ENCODE measurements around the gene XPA.
"Not testable (repeated sequence)": the region's sequence is repeated elsewhere in the genome, so short reads cannot be mapped to it uniquely, and the experiment has no call there.

XPA gene

GRCh38 chr9:97703437-97704344 is 6.6 kb upstream of the XPA start:
- no peak for DNase-seq (ENCODE audit: low read depth in 2 of 2, low spot score in 1 of 2)

- DNase-seq (ENCODE audit: low read depth in 2 of 2, low spot score in 1 of 2): not testable (repeated sequence)
These were observed 2.7 kb upstream of the XPA start for GRCh38 chr9:97699824-97700223.

GRCh38 chr9:97699281-97699680 is 2.1 kb upstream of the XPA start:
- not testable (repeated sequence) for DNase-seq (ENCODE audit: low read depth in 2 of 2, low spot score in 1 of 2)

GRCh38 chr9:97698865-97699264 is 1.7 kb upstream of the XPA start:
- no peak for DNase-seq (ENCODE audit: low read depth in 2 of 2, low spot score in 1 of 2)

GRCh38 chr9:97697837-97698236 is 697 bp upstream of the XPA start:
- DNase-seq (ENCODE audit: low read depth in 2 of 2, low spot score in 1 of 2): no peak

GRCh38 chr9:97695995-97696802 is 941 bp downstream of the XPA start:
- no peak for DNase-seq (ENCODE audit: low read depth in 2 of 2, low spot score in 1 of 2)

- DNase-seq (ENCODE audit: low read depth in 2 of 2, low spot score in 1 of 2): no peak
These were observed 1.8 kb downstream of the XPA start for GRCh38 chr9:97695390-97695789.

GRCh38 chr9:97694769-97695168 is 2.4 kb downstream of the XPA start:
- DNase-seq (ENCODE audit: low read depth in 2 of 2, low spot score in 1 of 2): no peak

GRCh38 chr9:97689401-97690180 is 7.5 kb downstream of the XPA start:
- no peak for DNase-seq (ENCODE audit: low read depth in 2 of 2, low spot score in 1 of 2)

GRCh38 chr9:97688654-97689053 is 8.5 kb downstream of the XPA start:
- no peak for DNase-seq (ENCODE audit: low read depth in 2 of 2, low spot score in 1 of 2)

GRCh38 chr9:97682242-97682641 is 14.9 kb downstream of the XPA start:
- DNase-seq (ENCODE audit: low read depth in 2 of 2, low spot score in 1 of 2): no peak

- DNase-seq (ENCODE audit: low read depth in 2 of 2, low spot score in 1 of 2): no peak
These were observed 21.5 kb downstream of the XPA start for GRCh38 chr9:97675655-97676054.

- DNase-seq (ENCODE audit: low read depth in 2 of 2, low spot score in 1 of 2): no peak
These were observed 23.2 kb downstream of the XPA start for GRCh38 chr9:97673922-97674321.

GRCh38 chr9:97672403-97672802 is 24.7 kb downstream of the XPA start:
- DNase-seq (ENCODE audit: low read depth in 2 of 2, low spot score in 1 of 2): no peak

- no peak for DNase-seq (ENCODE audit: low read depth in 2 of 2, low spot score in 1 of 2)
These were observed 26.6 kb downstream of the XPA start for GRCh38 chr9:97670586-97670985.

GRCh38 chr9:97668485-97668884 is 28.7 kb downstream of the XPA start:
- DNase-seq (ENCODE audit: low read depth in 2 of 2, low spot score in 1 of 2): no peak

GRCh38 chr9:97666907-97667686 is 30.0 kb downstream of the XPA start:
- no peak for DNase-seq (ENCODE audit: low read depth in 2 of 2, low spot score in 1 of 2)

- DNase-seq (ENCODE audit: low read depth in 2 of 2, low spot score in 1 of 2): no peak
These were observed 31.4 kb downstream of the XPA start for GRCh38 chr9:97665742-97666141.

- no peak for DNase-seq (ENCODE audit: low read depth in 2 of 2, low spot score in 1 of 2)
These were observed 36.3 kb downstream of the XPA start for GRCh38 chr9:97660847-97661246.

GRCh38 chr9:97660340-97660739 is 36.8 kb downstream of the XPA start:
- DNase-seq (ENCODE audit: low read depth in 2 of 2, low spot score in 1 of 2): no peak

GRCh38 chr9:97659771-97660170 is 37.4 kb downstream of the XPA start:
- no peak for DNase-seq (ENCODE audit: low read depth in 2 of 2, low spot score in 1 of 2)
